H4 (cell line): ENCODE data around the gene BRD2. TPM values are rescaled to one million over a fixed set of nuclear protein-coding genes. Genes with fewer than 3 reads are reported as not detected.

Experiments
- DNase-seq: peaks from one replicate; pipeline ENCODE4 v3.0.0-alpha.2; 2015; ENCODE audit warnings: low spot score
- total RNA-seq: library from RNA; depleted of rRNA; stranded (reverse); fragments of >200 nt; shearing (Covaris generic); gene quantifications from 2 replicates; pipeline ENCODE4 v1.2.3, GENCODE V29; 2014

The BRD2 gene
- total RNA-seq, 1 experiment from 2014 or later = 57.6 TPM

- no peak for DNase-seq
These were observed 19.3 kb upstream of the BRD2 start for GRCh38 chr6:32949113-32949512.

- DNase-seq = no peak
These were observed 18.4 kb upstream of the BRD2 start for GRCh38 chr6:32950010-32950409.

GRCh38 chr6:32950449-32950848 lies 17.9 kb upstream of the BRD2 start:
- DNase-seq = no peak

- DNase-seq = peak; percentile 81
These were observed 15.3 kb upstream of the BRD2 start, which contains the start of gene HLA-DMA for GRCh38 chr6:32952817-32953739. Gene HLA-DMA (minus strand): TSS chr6:32953097. CDS start chr6:32953036, 61 bp downstream.

- DNase-seq = no peak
These were observed 14.6 kb upstream of the BRD2 start for GRCh38 chr6:32953775-32954174.

GRCh38 chr6:32954267-32954666 lies 14.1 kb upstream of the BRD2 start:
- no peak for DNase-seq

GRCh38 chr6:32954986-32955802 lies 13.2 kb upstream of the BRD2 start:
- peak; percentile 20 for DNase-seq

- no peak for DNase-seq
These were observed 12.2 kb upstream of the BRD2 start for GRCh38 chr6:32956176-32956575.

- DNase-seq = no peak
These were observed 7.8 kb upstream of the BRD2 start for GRCh38 chr6:32960563-32960962.

- DNase-seq = no peak
These were observed 6.1 kb upstream of the BRD2 start for GRCh38 chr6:32962213-32962826.

- no peak for DNase-seq
These were observed 4.5 kb upstream of the BRD2 start for GRCh38 chr6:32963866-32964265.

GRCh38 chr6:32964776-32965175 lies 3.6 kb upstream of the BRD2 start:
- DNase-seq = peak; percentile 61

- peak; percentile 73 for DNase-seq
These were observed 973 bp upstream of the BRD2 start for GRCh38 chr6:32967151-32968091.

GRCh38 chr6:32968867-32969684 lies 682 bp downstream of the BRD2 start:
- DNase-seq = peak; percentile 78

GRCh38 chr6:32969685-32970412 lies 1.5 kb downstream of the BRD2 start:
- peak; percentile 95 for DNase-seq

- peak; percentile 83 for DNase-seq
These were observed 2.2 kb downstream of the BRD2 start for GRCh38 chr6:32970413-32971241.

- DNase-seq = no peak
These were observed 2.8 kb downstream of the BRD2 start for GRCh38 chr6:32971242-32971580.

GRCh38 chr6:32971581-32972352 lies 3.4 kb downstream of the BRD2 start:
- DNase-seq = peak; percentile 99
